K562 (cell line): ENCODE data around the gene CACNB1. TPM values are rescaled to one million over a fixed set of nuclear protein-coding genes. Genes with fewer than 3 reads are reported as not detected.

Experiments
- BDP1 ChIP-seq: IDR thresholded peaks from 3 replicates; pipeline ENCODE4 v1.6.1; 2011; ENCODE audit not compliant: insufficient read length, insufficient read depth
- REST ChIP-seq, 2 experiments: fragments of 450-650 bp; formaldehyde crosslinking in 1 of 2; IDR thresholded peaks; 2 replicates each; pipeline versions ENCODE4 v1.4.0 to v1.6.1; 2014 to 2020; ENCODE audit warnings: mild to moderate bottlenecking in 2 of 2, borderline replicate concordance in 1 of 2, low read depth in 1 of 2
- SFPQ ChIP-seq: fragments of 200-400 bp; formaldehyde crosslinking; IDR thresholded peaks from 2 replicates; pipeline ENCODE4 v1.6.1; 2017; ENCODE audit warnings: mild to moderate bottlenecking, low read depth, low read length, moderate library complexity
- TCF3 ChIP-seq: sonication (generic); formaldehyde crosslinking; IDR thresholded peaks from 2 replicates; pipeline ENCODE4 v1.4.0; 2020; ENCODE audit warnings: mild to moderate bottlenecking, missing genetic modification reagents
- U2AF2 ChIP-seq: fragments of 200-400 bp; formaldehyde crosslinking; optimal IDR thresholded peaks from 2 replicates; pipeline ENCODE3; 2017; ENCODE audit warnings: low read depth, mild to moderate bottlenecking, low read length
- YY1 ChIP-seq, 3 experiments: IDR thresholded peaks; 2 replicates each; pipeline ENCODE4 v1.6.1; 2011; ENCODE audit warnings: low read length in 2 of 3, mild to moderate bottlenecking in 2 of 3, moderate library complexity in 2 of 3, borderline replicate concordance in 1 of 3, control low read depth in 1 of 3, low read depth in 1 of 3; ENCODE audit not compliant: insufficient read depth in 3 of 3, insufficient replicate concordance in 2 of 3, control insufficient read depth in 1 of 3, insufficient read length in 1 of 3; ENCODE audit errors: extremely low read depth in 1 of 3
- ZBTB5 ChIP-seq: fragments of 450-650 bp; IDR thresholded peaks from 2 replicates; pipeline ENCODE4 v1.6.1; 2017; ENCODE audit warnings: antibody characterized with exemption
- ZNF324 ChIP-seq: fragments of 250-450 bp; sonication (Bioruptor Pico); IDR thresholded peaks from 2 replicates; pipeline ENCODE4 v1.4.0; 2020; ENCODE audit warnings: mild to moderate bottlenecking
- ZSCAN32 ChIP-seq: fragments of 450-650 bp; formaldehyde crosslinking; IDR thresholded peaks from 2 replicates; pipeline ENCODE4 v1.4.0; 2020; ENCODE audit warnings: mild to moderate bottlenecking, moderate library complexity
- polyA plus RNA-seq, 8 experiments: library from polyadenylated mRNA; depleted of rRNA in 4 of 8; stranded (reverse) in 5 of 8; unstranded in 3 of 8; fragments of >200 nt; fragmentation: Nextera tagmentation in 2 of 8; fragmentation: Illumina TruSeq in 1 of 8; extraction: Ambion mirVana in 2 of 8; extraction: Trizol in 1 of 8; gene quantifications; 2 replicates each; pipeline versions ENCODE4 v1.2.1 to v1.2.3, GENCODE V29; 2011 to 2014; ENCODE audit warnings: inconsistent platforms in 1 of 8, missing spikeins in 1 of 8
- total RNA-seq, 7 experiments: library from RNA; depleted of rRNA in 6 of 7; stranded (reverse); fragments of >200 nt in 6 of 7; fragmentation: Illumina TruSeq in 2 of 7; extraction: Trizol in 2 of 7; gene quantifications; 2 replicates each; pipeline versions ENCODE4 v1.2.1 to v1.2.3, GENCODE V29; 2011 to 2021; ENCODE audit warnings: low replicate concordance in 1 of 7

The CACNB1 gene
- total and polyA plus RNA-seq, 9 of the 15 experiments (the other 6 are each of a cell fraction or from before 2014, with no cell fraction given): 0.08 to 7.4 (median 3.0) TPM

- TF ChIP-seq REST (IDR thresholded peaks at IDR 0.05; ENCODE audit: borderline replicate concordance) (peak; percentile 17; the same call in 1 of the 2 replicates), REST (CRISPR knock-in tag; IDR thresholded peaks at IDR 0.05; ENCODE audit: low read depth) (no peak), SFPQ (no peak), ZBTB5 (0 out of 2 replicates have a peak, but pooled peaks have one; percentile 17), ZNF324 (CRISPR knock-in tag) (no peak), BDP1 (no peak), YY1 (IDR thresholded peaks at IDR 0.05; ENCODE audit: borderline replicate concordance in 1 of 3, control insufficient read depth in 1 of 3, extremely low read depth in 1 of 3, insufficient read depth in 3 of 3, insufficient read length in 1 of 3, insufficient replicate concordance in 2 of 3, low read depth in 1 of 3, low read length in 2 of 3) (peak in 1 of 3 experiments; percentile 29), ZSCAN32 (CRISPR knock-in tag) (no peak), U2AF2 (no peak), TCF3 (no peak)
Observed at GRCh38 chr17:39164675-39165143, 32.8 kb downstream of the CACNB1 start (continued).
